Lower leg skin (tissue), 4 donors: ENCODE data around the gene CLP1. TPM values are rescaled to one million over a fixed set of nuclear protein-coding genes. Genes with fewer than 3 reads are reported as not detected.

Experiments used
- DNase-seq, 2 donors: peaks; one replicate each; pipeline ENCODE4 v3.0.0-alpha.2; 2019; ENCODE audit warnings: low spot score in 2 of 2
- H3K4me3 ChIP-seq: fragments of 200-600 bp; sonication (generic); 2 replicates; pipeline ENCODE4 v1.5.1; 2017; ENCODE audit warnings: mild to moderate bottlenecking, low read depth; ENCODE audit not compliant: poor library complexity, severe bottlenecking
- CTCF ChIP-seq, 3 donors: fragments of 450-650 bp; IDR thresholded peaks; one replicate each; pipeline ENCODE4 v1.5.1; 2016; ENCODE audit warnings: antibody characterized with exemption in 3 of 3, mild to moderate bottlenecking in 3 of 3, moderate library complexity in 2 of 3
- POLR2A ChIP-seq, 2 donors: fragments of 450-650 bp; IDR thresholded peaks; one replicate each; pipeline ENCODE4 v1.6.1; 2016 to 2017; ENCODE audit warnings: antibody characterized with exemption in 2 of 2, mild to moderate bottlenecking in 1 of 2, moderate library complexity in 1 of 2
- WGBS, 2 donors: methylation state at CpG; one replicate each; pipeline ENCODE4 v1.1.5; 2018; 5-methylcytosine and 5-hydroxymethylcytosine counted together
- intact Hi-C: fragments of 100-400 bp; cut with DNase I; formaldehyde crosslinking; loops from one replicate; pipeline ENCODE4 v1.15.0; 2023; ENCODE audit warnings: low total_unique reads
- total RNA-seq, 4 donors: library from RNA; depleted of rRNA; stranded (reverse); fragments of >200 nt; gene quantifications; one replicate each; pipeline ENCODE4 v1.1.0, GENCODE V29; 2016

CLP1 gene
- total RNA-seq, 4 donors from 2014 or later = 14.0 to 29.2 (median 17.6) TPM

- no peak for DNase-seq
- 53 to 56% methylated on average over 2 of the region's 2 CpGs for WGBS, 2 donors
- intact Hi-C loops = no loop called here
- no peak overlapping the region for H3K4me3 ChIP-seq
- TF ChIP-seq POLR2A (IDR thresholded peaks at IDR 0.05) = no peak
- no peak for TF ChIP-seq CTCF (IDR thresholded peaks at IDR 0.05)
Observed at GRCh38 chr11:57618438-57618837, 39.1 kb upstream of the CLP1 start.

GRCh38 chr11:57619331-57619730 lies 38.2 kb upstream of the CLP1 start:
- DNase-seq = no peak
- no peak for TF ChIP-seq POLR2A (IDR thresholded peaks at IDR 0.05)
- no peak for TF ChIP-seq CTCF (IDR thresholded peaks at IDR 0.05)
- intact Hi-C loops = no loop called here
- WGBS, 2 donors = 94 to 98% methylated on average over 2 of the region's 2 CpGs
- H3K4me3 ChIP-seq = no peak overlapping the region

- no peak for DNase-seq
- no peak overlapping the region for H3K4me3 ChIP-seq
- no peak for TF ChIP-seq POLR2A (IDR thresholded peaks at IDR 0.05)
- TF ChIP-seq CTCF (IDR thresholded peaks at IDR 0.05) = no peak
- intact Hi-C loops = no loop called here
Observed at GRCh38 chr11:57620467-57620866, 37.1 kb upstream of the CLP1 start.

- intact Hi-C loops = no loop called here
- H3K4me3 ChIP-seq = no peak overlapping the region
- 36 to 46% methylated on average over 3 of the region's 3 CpGs for WGBS, 2 donors
- TF ChIP-seq CTCF (IDR thresholded peaks at IDR 0.05) (no peak), POLR2A (IDR thresholded peaks at IDR 0.05) (no peak)
- no peak for DNase-seq
Observed at GRCh38 chr11:57622263-57622662, 35.3 kb upstream of the CLP1 start.

GRCh38 chr11:57624864-57625263 lies 32.7 kb upstream of the CLP1 start:
- intact Hi-C loops = loop anchor here (5.0 kb wide), 1 partner anchor 1212 kb away; no protein-coding TSS in a partner anchor
- TF ChIP-seq CTCF (IDR thresholded peaks at IDR 0.05) (no peak), POLR2A (IDR thresholded peaks at IDR 0.05) (no peak)

GRCh38 chr11:57626895-57627294 lies 30.7 kb upstream of the CLP1 start:
- TF ChIP-seq POLR2A (IDR thresholded peaks at IDR 0.05) = no peak
- no peak for TF ChIP-seq CTCF (IDR thresholded peaks at IDR 0.05)
- WGBS, 2 donors = 92% methylated on average over 1 of the region's 1 CpG
- H3K4me3 ChIP-seq = no peak overlapping the region
- no peak for DNase-seq
- intact Hi-C loops = loop anchor here (5.0 kb wide), 1 partner anchor 1210 kb away; no protein-coding TSS in a partner anchor

More at GRCh38 chr11:57624864-57625263, 32.7 kb upstream of the CLP1 start:
- H3K4me3 ChIP-seq = no peak overlapping the region
- 85 to 89% methylated on average over 2 of the region's 2 CpGs for WGBS, 2 donors
- DNase-seq = no peak
